Measurements from ENCODE around the gene GLDN. TPM values are rescaled to one million over a fixed set of nuclear protein-coding genes. Genes with fewer than 3 reads are reported as not detected.
A peak's percentile ranks its signal among the peaks of the same experiment; 100 is the strongest.

Gene GLDN
- total and polyA plus RNA-seq, 2 experiments from 2014 or later = 0.32 to 1.2 TPM

DNA sequence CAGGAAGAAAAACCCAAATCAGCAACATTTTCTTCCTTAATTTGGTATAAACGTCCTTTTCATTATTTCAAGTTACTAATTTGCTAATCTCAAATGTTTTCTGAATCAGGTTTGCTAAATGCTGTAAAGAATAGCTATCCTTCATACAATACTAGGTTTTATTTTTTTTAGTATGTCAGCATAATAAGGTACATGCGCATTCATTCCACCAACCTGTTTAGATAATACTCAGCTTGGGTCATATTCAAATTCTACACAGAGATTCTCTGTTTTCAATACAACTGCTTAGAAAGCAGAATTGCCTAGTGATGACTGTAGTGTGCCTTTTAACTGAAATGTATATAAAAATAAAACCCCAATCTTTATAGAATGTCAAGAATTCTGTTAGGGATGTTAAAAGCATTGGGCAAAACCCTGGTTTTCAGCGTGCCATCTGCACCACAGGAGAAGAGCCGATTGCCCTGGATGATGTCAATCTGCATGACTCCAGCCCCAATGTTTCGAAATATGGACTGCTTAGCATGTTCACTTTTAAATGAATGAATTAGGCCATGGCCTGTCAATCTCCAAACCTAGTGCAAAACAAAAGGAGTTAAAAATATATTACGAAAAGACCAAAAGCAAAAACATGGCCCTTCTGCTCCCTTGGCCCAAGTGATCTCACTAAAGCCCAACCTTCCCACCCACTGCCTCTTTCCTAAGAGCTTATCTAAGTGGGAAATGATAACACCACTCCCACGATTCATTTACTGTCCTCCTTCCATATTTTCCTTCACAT is 107.4 kb downstream of the GLDN start (continued):
- TF ChIP-seq, protein P1, sequence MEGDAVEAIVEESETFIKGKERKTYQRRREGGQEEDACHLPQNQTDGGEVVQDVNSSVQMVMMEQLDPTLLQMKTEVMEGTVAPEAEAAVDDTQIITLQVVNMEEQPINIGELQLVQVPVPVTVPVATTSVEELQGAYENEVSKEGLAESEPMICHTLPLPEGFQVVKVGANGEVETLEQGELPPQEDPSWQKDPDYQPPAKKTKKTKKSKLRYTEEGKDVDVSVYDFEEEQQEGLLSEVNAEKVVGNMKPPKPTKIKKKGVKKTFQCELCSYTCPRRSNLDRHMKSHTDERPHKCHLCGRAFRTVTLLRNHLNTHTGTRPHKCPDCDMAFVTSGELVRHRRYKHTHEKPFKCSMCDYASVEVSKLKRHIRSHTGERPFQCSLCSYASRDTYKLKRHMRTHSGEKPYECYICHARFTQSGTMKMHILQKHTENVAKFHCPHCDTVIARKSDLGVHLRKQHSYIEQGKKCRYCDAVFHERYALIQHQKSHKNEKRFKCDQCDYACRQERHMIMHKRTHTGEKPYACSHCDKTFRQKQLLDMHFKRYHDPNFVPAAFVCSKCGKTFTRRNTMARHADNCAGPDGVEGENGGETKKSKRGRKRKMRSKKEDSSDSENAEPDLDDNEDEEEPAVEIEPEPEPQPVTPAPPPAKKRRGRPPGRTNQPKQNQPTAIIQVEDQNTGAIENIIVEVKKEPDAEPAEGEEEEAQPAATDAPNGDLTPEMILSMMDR (conservative IDR thresholded peaks at IDR 0.05; ENCODE audit: low read depth in 2 of 2) = no peak
- TF ChIP-seq STAT1 (IDR thresholded peaks at IDR 0.05; ENCODE audit: unreplicated experiment) (no peak), JUNB (IDR thresholded peaks at IDR 0.05; ENCODE audit: unreplicated experiment) (no peak), ZNF331 (CRISPR knock-in tag; IDR thresholded peaks at IDR 0.05; ENCODE audit: low read depth) (no peak), EZH2phosphoT487 (IDR thresholded peaks at IDR 0.05; ENCODE audit: unreplicated experiment) (no peak), NANOG (IDR thresholded peaks at IDR 0.05; ENCODE audit: borderline replicate concordance) (no peak), POLR2AphosphoS5 (IDR thresholded peaks at IDR 0.05; ENCODE audit: low read depth) (no peak)

DNA sequence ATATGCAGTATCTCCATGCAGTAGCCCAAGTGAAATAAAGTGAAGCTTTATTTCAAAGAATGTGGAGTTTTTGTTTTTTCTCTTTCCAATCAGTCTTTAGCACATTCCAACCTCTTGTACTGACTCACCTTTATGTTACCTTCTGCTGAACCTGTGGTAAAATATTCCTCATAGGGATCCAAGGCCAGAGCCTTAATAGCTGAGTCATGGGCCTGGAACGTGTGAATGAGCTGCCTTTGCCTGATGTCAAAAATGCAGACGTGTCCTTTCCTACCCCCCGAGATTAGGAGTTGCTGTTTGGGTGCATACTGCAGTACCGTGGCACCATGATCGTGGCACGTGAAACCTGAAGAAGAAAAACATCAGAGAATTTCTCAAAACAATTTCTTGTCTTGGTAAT is 108.5 kb downstream of the GLDN start:
- no peak for ATAC-seq
- TF ChIP-seq, protein P2, sequence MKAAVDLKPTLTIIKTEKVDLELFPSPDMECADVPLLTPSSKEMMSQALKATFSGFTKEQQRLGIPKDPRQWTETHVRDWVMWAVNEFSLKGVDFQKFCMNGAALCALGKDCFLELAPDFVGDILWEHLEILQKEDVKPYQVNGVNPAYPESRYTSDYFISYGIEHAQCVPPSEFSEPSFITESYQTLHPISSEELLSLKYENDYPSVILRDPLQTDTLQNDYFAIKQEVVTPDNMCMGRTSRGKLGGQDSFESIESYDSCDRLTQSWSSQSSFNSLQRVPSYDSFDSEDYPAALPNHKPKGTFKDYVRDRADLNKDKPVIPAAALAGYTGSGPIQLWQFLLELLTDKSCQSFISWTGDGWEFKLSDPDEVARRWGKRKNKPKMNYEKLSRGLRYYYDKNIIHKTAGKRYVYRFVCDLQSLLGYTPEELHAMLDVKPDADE (IDR thresholded peaks at IDR 0.05) = no peak
- TF ChIP-seq POLR2AphosphoS5 (IDR thresholded peaks at IDR 0.05; ENCODE audit: low read depth) (no peak), STAT1 (IDR thresholded peaks at IDR 0.05; ENCODE audit: unreplicated experiment) (no peak)
- TF ChIP-seq, protein P1 (conservative IDR thresholded peaks at IDR 0.05; ENCODE audit: low read depth in 2 of 2) = no peak
- H3K36me3 ChIP-seq (ENCODE audit: insufficient read depth) = no peaks in the 10 kb centered on the region
- Mint-ChIP-seq H3K27me3 (ENCODE audit: insufficient read depth, low read depth, poor library complexity) (peaks cover 7% of the 10 kb centered on the region), H3K27ac (peak overlapping the region; percentile 72), H3K4me1 (peaks cover 20% of the 10 kb centered on the region), H3K9me3 (no peaks in the 10 kb centered on the region), H3K36me3 (ENCODE audit: low read depth) (peaks cover 5% of the 10 kb centered on the region; the same call in 1 of the 3 replicates), H3K4me3 (no peak overlapping the region)
- no peak overlapping the region for H2AFZ ChIP-seq
- H3K4me1 ChIP-seq (ENCODE audit: insufficient read depth) = 0 out of 2 replicates have a peak, but pooled peaks cover 5% of the 10 kb centered on the region
- no peaks in the 10 kb centered on the region for H3F3A ChIP-seq (replicated peaks; ENCODE audit: low read depth)
- H3K27me3 ChIP-seq (ENCODE audit: insufficient read depth) = no peaks in the 10 kb centered on the region
- no peak overlapping the region for H3K4me3 ChIP-seq
- H3K79me2 ChIP-seq (replicated peaks; ENCODE audit: insufficient read depth) = no peaks in the 10 kb centered on the region
- no peak overlapping the region for H3K27ac ChIP-seq (ENCODE audit: low read depth)
- H4K20me1 ChIP-seq (replicated peaks; ENCODE audit: insufficient read depth) = no peaks in the 10 kb centered on the region
- no peak for DNase-seq (ENCODE audit: low spot score)
- H3K9me2 ChIP-seq (ENCODE audit: insufficient read depth) = no peaks in the 10 kb centered on the region
- no peak overlapping the region for H3K4me2 ChIP-seq

Small RNA genes lying within 50 kb of the gene (microRNA-seq; reads per million reads assigned to microRNA genes)
- gene MIR7973-1 = not detected
- not detected for gene MIR7973-2

Small RNA genes lying within 50 kb of the gene (small RNA-seq; reads per million reads assigned to genes)
- gene AC020891.4 (ENCODE audit: low replicate concordance) = not detected
- not detected for gene MIR7973-1 (ENCODE audit: low replicate concordance)

Other genes with a start within 250 kb of the GLDN start
- gene TNFAIP8L3, start 246.7 kb upstream of the GLDN start, total RNA-seq (2014; rRNA removed; shearing (Covaris generic)) = 0.31 and 0.54 TPM in 2 replicates
- gene TNFAIP8L3, start 246.7 kb upstream of the GLDN start, polyA plus RNA-seq (2016; fragmentation: Nextera tagmentation; extraction: Ambion mirVana) = 0.21 and 0.23 TPM in 2 replicates
- not detected in 2 replicates for gene CYP19A1, start 3.1 kb upstream of the GLDN start, total RNA-seq (2014; rRNA removed; shearing (Covaris generic))
- 0.05 and 0.42 TPM in 2 replicates for gene CYP19A1, start 3.1 kb upstream of the GLDN start, polyA plus RNA-seq (2016; fragmentation: Nextera tagmentation; extraction: Ambion mirVana)

Measured in GM23338 (cell line).